HUES48 (cell line): ENCODE data around the gene OR6N1.

Source experiments
- H3K27ac ChIP-seq: one replicate; pipeline ENCODE4 v1.7.0; 2013; ENCODE audit warnings: low read depth, low read length, inconsistent platforms
- H3K27me3 ChIP-seq: 2 replicates; pipeline ENCODE4 v1.6.1; 2013; ENCODE audit warnings: mild to moderate bottlenecking, low read length; ENCODE audit not compliant: control insufficient read depth, insufficient read depth
- H3K36me3 ChIP-seq: 2 replicates; pipeline ENCODE4 v1.6.1; 2013; ENCODE audit warnings: low read length; ENCODE audit not compliant: control insufficient read depth, insufficient read depth
- H3K4me1 ChIP-seq: 2 replicates; pipeline ENCODE4 v1.6.1; 2013; ENCODE audit warnings: mild to moderate bottlenecking, low read length; ENCODE audit not compliant: control insufficient read depth, insufficient read depth
- H3K4me3 ChIP-seq: 2 replicates; pipeline ENCODE4 v1.5.1; 2013; ENCODE audit warnings: mild to moderate bottlenecking, low read depth, low read length
- H3K9ac ChIP-seq: 2 replicates; pipeline ENCODE4 v1.6.1; 2013; ENCODE audit warnings: mild to moderate bottlenecking, low read depth, low read length, moderate library complexity
- H3K9me3 ChIP-seq: 2 replicates; pipeline ENCODE4 v1.6.1; 2013; ENCODE audit warnings: low read length; ENCODE audit not compliant: control insufficient read depth, insufficient read depth

Gene OR6N1

GRCh38 chr1:158809256-158809655 lies 37.3 kb upstream of the OR6N1 start:
- Histone ChIP-seq H3K4me3 (no peak overlapping the region), H3K36me3 (no peaks in the 10 kb centered on the region), H3K9me3 (no peaks in the 10 kb centered on the region), H3K4me1 (no peaks in the 10 kb centered on the region), H3K27ac (no peak overlapping the region), H3K27me3 (no peaks in the 10 kb centered on the region), H3K9ac (no peak overlapping the region)

GRCh38 chr1:158806916-158807536 lies 35.0 kb upstream of the OR6N1 start:
- Histone ChIP-seq H3K4me1 (no peaks in the 10 kb centered on the region), H3K9ac (no peak overlapping the region), H3K27ac (no peak overlapping the region), H3K4me3 (no peak overlapping the region), H3K9me3 (no peaks in the 10 kb centered on the region), H3K27me3 (no peaks in the 10 kb centered on the region), H3K36me3 (no peaks in the 10 kb centered on the region)

GRCh38 chr1:158803678-158804077 lies 31.7 kb upstream of the OR6N1 start:
- Histone ChIP-seq H3K4me3 (no peak overlapping the region), H3K4me1 (no peaks in the 10 kb centered on the region), H3K27me3 (no peaks in the 10 kb centered on the region), H3K9ac (no peak overlapping the region), H3K9me3 (no peaks in the 10 kb centered on the region), H3K27ac (no peak overlapping the region), H3K36me3 (no peaks in the 10 kb centered on the region)

GRCh38 chr1:158801396-158801795 lies 29.4 kb upstream of the OR6N1 start:
- Histone ChIP-seq H3K27ac (no peak overlapping the region), H3K27me3 (no peaks in the 10 kb centered on the region), H3K9ac (no peak overlapping the region), H3K9me3 (no peaks in the 10 kb centered on the region), H3K36me3 (no peaks in the 10 kb centered on the region), H3K4me1 (no peaks in the 10 kb centered on the region), H3K4me3 (no peak overlapping the region)

- Histone ChIP-seq H3K4me1 (no peaks in the 10 kb centered on the region), H3K9ac (no peak overlapping the region), H3K36me3 (no peaks in the 10 kb centered on the region), H3K27ac (no peak overlapping the region), H3K27me3 (no peaks in the 10 kb centered on the region), H3K9me3 (no peaks in the 10 kb centered on the region), H3K4me3 (no peak overlapping the region)
These were observed 28.5 kb upstream of the OR6N1 start for GRCh38 chr1:158800526-158800925.

- Histone ChIP-seq H3K27me3 (no peaks in the 10 kb centered on the region), H3K9ac (no peak overlapping the region), H3K4me3 (no peak overlapping the region), H3K4me1 (no peaks in the 10 kb centered on the region), H3K27ac (no peak overlapping the region), H3K9me3 (no peaks in the 10 kb centered on the region), H3K36me3 (no peaks in the 10 kb centered on the region)
These were observed 27.7 kb upstream of the OR6N1 start for GRCh38 chr1:158799689-158800088.

GRCh38 chr1:158798531-158798930 lies 26.5 kb upstream of the OR6N1 start:
- Histone ChIP-seq H3K4me1 (no peaks in the 10 kb centered on the region), H3K9me3 (no peaks in the 10 kb centered on the region), H3K36me3 (no peaks in the 10 kb centered on the region), H3K27ac (no peak overlapping the region), H3K4me3 (no peak overlapping the region), H3K27me3 (no peaks in the 10 kb centered on the region), H3K9ac (no peak overlapping the region)

- Histone ChIP-seq H3K4me3 (no peak overlapping the region), H3K4me1 (no peaks in the 10 kb centered on the region), H3K9ac (no peak overlapping the region), H3K36me3 (no peaks in the 10 kb centered on the region), H3K27ac (no peak overlapping the region), H3K27me3 (no peaks in the 10 kb centered on the region), H3K9me3 (no peaks in the 10 kb centered on the region)
These were observed 22.3 kb upstream of the OR6N1 start for GRCh38 chr1:158794247-158794646.

GRCh38 chr1:158793604-158794003 lies 21.6 kb upstream of the OR6N1 start:
- Histone ChIP-seq H3K9ac (no peak overlapping the region), H3K27me3 (no peaks in the 10 kb centered on the region), H3K4me1 (no peaks in the 10 kb centered on the region), H3K4me3 (no peak overlapping the region), H3K27ac (no peak overlapping the region), H3K9me3 (no peaks in the 10 kb centered on the region), H3K36me3 (no peaks in the 10 kb centered on the region)

GRCh38 chr1:158781104-158781503 lies 9.1 kb upstream of the OR6N1 start, which contains the start of gene OR6N2:
Gene OR6N2, minus strand, starts transcription at chr1:158781204. Its CDS starts 3,569 bp downstream, at chr1:158777635.
- Histone ChIP-seq H3K9me3 (no peaks in the 10 kb centered on the region), H3K9ac (no peak within 1 kb of the TSS), H3K4me1 (no peaks in the 10 kb centered on the region), H3K27ac (no peak within 1 kb of the TSS), H3K27me3 (no peaks in the 10 kb centered on the region), H3K36me3 (no peaks in the 10 kb centered on the region), H3K4me3 (no peak within 1 kb of the TSS)

- Histone ChIP-seq H3K4me1 (no peaks in the 10 kb centered on the region), H3K9ac (no peak within 1 kb of the TSS), H3K4me3 (no peak within 1 kb of the TSS), H3K36me3 (no peaks in the 10 kb centered on the region), H3K27me3 (no peaks in the 10 kb centered on the region), H3K27ac (no peak within 1 kb of the TSS), H3K9me3 (no peaks in the 10 kb centered on the region)
These were observed 17.6 kb downstream of the OR6N1 start, which contains the start of gene OR6K6 for GRCh38 chr1:158754420-158754819. Gene OR6K6, plus strand, starts transcription at chr1:158754720. Its CDS starts 168 bp downstream, at chr1:158754888.
